PFSK-1 (cell line): ENCODE data around the gene SUCLG2.

Experiments
- FOXP2 ChIP-seq: optimal IDR thresholded peaks from 2 replicates; pipeline ENCODE3; 2011; ENCODE audit warnings: borderline replicate concordance, control low read depth, inconsistent platforms; ENCODE audit not compliant: insufficient read depth; ENCODE audit errors: extremely low read length, extremely low read depth
- POLR2AphosphoS5 ChIP-seq: IDR thresholded peaks from 2 replicates; pipeline ENCODE4 v1.6.1; 2012; ENCODE audit warnings: low read depth, mild to moderate bottlenecking, control low read depth, low read length, moderate library complexity
- SIN3A ChIP-seq: IDR thresholded peaks from 2 replicates; pipeline ENCODE4 v1.6.1; 2012; ENCODE audit warnings: mild to moderate bottlenecking, low read length, moderate library complexity, borderline replicate concordance; ENCODE audit not compliant: insufficient read depth
- TAF1 ChIP-seq: IDR thresholded peaks from 2 replicates; pipeline ENCODE4 v1.6.1; 2012; ENCODE audit warnings: low read length, control low read depth, borderline replicate concordance; ENCODE audit not compliant: insufficient read depth
- TF ChIP-seq, protein P1 (sequence below), 2 experiments: IDR thresholded peaks; 2 replicates each; pipeline versions ENCODE4 v1.6.1 to v1.8.0; 2011 to 2012; ENCODE audit warnings: low read depth in 2 of 2, low read length in 2 of 2, control low read depth in 1 of 2, inconsistent platforms in 1 of 2, mild to moderate bottlenecking in 1 of 2, moderate library complexity in 1 of 2; ENCODE audit not compliant: insufficient read depth in 1 of 2

The SUCLG2 gene

GRCh38 chr3:67558426-67558825, 96.0 kb downstream of the SUCLG2 start:
- TF ChIP-seq, protein P1, sequence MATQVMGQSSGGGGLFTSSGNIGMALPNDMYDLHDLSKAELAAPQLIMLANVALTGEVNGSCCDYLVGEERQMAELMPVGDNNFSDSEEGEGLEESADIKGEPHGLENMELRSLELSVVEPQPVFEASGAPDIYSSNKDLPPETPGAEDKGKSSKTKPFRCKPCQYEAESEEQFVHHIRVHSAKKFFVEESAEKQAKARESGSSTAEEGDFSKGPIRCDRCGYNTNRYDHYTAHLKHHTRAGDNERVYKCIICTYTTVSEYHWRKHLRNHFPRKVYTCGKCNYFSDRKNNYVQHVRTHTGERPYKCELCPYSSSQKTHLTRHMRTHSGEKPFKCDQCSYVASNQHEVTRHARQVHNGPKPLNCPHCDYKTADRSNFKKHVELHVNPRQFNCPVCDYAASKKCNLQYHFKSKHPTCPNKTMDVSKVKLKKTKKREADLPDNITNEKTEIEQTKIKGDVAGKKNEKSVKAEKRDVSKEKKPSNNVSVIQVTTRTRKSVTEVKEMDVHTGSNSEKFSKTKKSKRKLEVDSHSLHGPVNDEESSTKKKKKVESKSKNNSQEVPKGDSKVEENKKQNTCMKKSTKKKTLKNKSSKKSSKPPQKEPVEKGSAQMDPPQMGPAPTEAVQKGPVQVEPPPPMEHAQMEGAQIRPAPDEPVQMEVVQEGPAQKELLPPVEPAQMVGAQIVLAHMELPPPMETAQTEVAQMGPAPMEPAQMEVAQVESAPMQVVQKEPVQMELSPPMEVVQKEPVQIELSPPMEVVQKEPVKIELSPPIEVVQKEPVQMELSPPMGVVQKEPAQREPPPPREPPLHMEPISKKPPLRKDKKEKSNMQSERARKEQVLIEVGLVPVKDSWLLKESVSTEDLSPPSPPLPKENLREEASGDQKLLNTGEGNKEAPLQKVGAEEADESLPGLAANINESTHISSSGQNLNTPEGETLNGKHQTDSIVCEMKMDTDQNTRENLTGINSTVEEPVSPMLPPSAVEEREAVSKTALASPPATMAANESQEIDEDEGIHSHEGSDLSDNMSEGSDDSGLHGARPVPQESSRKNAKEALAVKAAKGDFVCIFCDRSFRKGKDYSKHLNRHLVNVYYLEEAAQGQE (IDR thresholded peaks at IDR 0.05; ENCODE audit: insufficient read depth in 1 of 2, low read depth in 2 of 2, low read length in 2 of 2): no peak
- TF ChIP-seq FOXP2 (no peak), POLR2AphosphoS5 (no peak), TAF1 (no peak), SIN3A (no peak)

- TF ChIP-seq, protein P1 (IDR thresholded peaks at IDR 0.05; ENCODE audit: insufficient read depth in 1 of 2, low read depth in 2 of 2, low read length in 2 of 2): no peak
- TF ChIP-seq FOXP2: no peak
- no peak for TF ChIP-seq SIN3A
- no peak for TF ChIP-seq TAF1
- no peak for TF ChIP-seq POLR2AphosphoS5
Observed at GRCh38 chr3:67557848-67558355, 96.5 kb downstream of the SUCLG2 start.

- no peak for TF ChIP-seq TAF1
Observed at GRCh38 chr3:67551361-67552016, 102.9 kb downstream of the SUCLG2 start.

DNA sequence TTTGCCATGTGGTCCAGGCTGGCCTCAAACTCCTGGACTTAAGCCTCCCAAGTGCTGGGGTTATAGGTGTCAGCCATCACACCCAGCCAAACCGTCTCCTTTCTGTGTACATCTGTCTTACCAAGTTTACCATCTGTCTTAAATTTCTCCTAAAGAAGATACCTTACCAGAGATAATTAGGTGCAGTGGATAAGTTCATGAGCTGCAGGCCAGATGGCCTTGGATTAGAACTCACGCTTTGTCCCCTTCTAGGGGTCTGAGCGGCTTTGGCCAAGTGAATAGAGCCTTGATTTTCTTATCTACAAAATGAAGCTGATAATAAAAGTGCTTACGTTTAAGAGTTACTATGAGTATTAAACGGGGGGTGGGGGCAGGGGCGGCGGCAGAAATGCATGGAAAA, 103.9 kb downstream of the SUCLG2 start:
- TF ChIP-seq POLR2AphosphoS5 (no peak), TAF1 (no peak), FOXP2 (no peak), SIN3A (no peak)
- TF ChIP-seq, protein P1 (IDR thresholded peaks at IDR 0.05; ENCODE audit: insufficient read depth in 1 of 2, low read depth in 2 of 2, low read length in 2 of 2): no peak

DNA sequence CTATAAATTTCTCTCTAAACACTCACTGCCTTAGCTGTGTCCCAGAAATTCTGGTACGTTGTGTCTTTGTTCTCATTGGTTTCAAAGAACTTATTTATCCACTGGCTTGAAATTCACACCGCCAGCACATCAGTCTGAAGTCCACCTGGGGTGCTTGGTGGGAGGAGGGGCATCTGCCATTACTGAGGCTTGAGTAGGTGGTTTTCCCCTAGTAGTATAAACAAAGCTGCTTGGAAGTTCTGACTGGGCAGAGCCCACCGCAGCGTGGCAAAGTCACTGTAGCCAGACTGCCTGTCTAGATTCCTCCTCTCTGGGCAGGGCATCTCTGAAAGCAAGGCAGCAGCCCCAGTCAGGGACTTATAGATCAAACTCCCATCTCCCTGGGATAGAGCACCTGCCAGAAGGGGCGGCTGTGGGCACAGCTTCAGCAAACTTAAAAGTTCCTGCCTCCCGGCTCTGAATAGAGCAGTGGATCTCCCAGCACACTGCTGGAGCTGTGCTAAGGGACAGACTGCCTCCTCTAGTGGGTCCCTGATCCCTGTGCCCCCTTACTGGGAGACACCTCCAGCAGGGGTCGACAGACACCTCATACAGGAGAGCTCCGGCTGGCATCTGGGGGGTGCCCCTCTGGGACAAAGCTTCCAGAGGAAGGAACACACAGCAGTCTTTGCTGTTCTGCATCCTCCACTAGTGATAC, 114.1 kb downstream of the SUCLG2 start:
- no peak for TF ChIP-seq FOXP2
- no peak for TF ChIP-seq TAF1
- TF ChIP-seq, protein P1 (IDR thresholded peaks at IDR 0.05; ENCODE audit: insufficient read depth in 1 of 2, low read depth in 2 of 2, low read length in 2 of 2): no peak
- no peak for TF ChIP-seq POLR2AphosphoS5
- TF ChIP-seq SIN3A: no peak
